Measurements from ENCODE around the gene USF2.

The USF2 gene

GRCh38 chr19:35292421-35293362, 23.9 kb downstream of the USF2 start:
- DNase-seq (ENCODE audit: low read depth) = no peak
- no peak overlapping the region for H3K4me3 ChIP-seq (ENCODE audit: control insufficient read depth, low read depth, low read length)
- TF ChIP-seq, protein P1, sequence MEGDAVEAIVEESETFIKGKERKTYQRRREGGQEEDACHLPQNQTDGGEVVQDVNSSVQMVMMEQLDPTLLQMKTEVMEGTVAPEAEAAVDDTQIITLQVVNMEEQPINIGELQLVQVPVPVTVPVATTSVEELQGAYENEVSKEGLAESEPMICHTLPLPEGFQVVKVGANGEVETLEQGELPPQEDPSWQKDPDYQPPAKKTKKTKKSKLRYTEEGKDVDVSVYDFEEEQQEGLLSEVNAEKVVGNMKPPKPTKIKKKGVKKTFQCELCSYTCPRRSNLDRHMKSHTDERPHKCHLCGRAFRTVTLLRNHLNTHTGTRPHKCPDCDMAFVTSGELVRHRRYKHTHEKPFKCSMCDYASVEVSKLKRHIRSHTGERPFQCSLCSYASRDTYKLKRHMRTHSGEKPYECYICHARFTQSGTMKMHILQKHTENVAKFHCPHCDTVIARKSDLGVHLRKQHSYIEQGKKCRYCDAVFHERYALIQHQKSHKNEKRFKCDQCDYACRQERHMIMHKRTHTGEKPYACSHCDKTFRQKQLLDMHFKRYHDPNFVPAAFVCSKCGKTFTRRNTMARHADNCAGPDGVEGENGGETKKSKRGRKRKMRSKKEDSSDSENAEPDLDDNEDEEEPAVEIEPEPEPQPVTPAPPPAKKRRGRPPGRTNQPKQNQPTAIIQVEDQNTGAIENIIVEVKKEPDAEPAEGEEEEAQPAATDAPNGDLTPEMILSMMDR (IDR thresholded peaks at IDR 0.05; ENCODE audit: control insufficient read depth, insufficient read depth, low read depth, low read length, missing control alignments) = no peak

DNA sequence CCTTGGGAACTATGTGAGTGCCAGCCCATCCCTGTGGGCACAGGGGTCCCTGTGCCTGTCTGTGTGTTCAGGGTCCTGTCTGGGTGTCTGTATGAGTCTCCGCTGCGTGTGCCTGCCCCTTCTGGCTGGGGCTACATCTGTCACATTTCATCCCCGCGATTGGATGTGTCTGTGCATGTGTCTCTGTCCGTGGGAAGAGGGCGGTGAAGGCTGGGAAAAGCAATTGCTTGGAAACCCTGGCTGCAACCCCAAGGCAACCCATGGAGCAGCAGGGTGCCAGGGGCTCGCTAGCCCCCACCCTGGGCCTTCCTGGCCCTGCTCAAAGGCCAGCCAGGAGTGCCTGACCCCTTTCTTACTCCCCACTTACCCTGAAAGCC, 24.6 kb downstream of the USF2 start:
- H3K4me3 ChIP-seq (ENCODE audit: control insufficient read depth, low read depth, low read length) = no peak overlapping the region
- TF ChIP-seq, protein P1 (IDR thresholded peaks at IDR 0.05; ENCODE audit: control insufficient read depth, insufficient read depth, low read depth, low read length, missing control alignments) = no peak
- no peak for DNase-seq (ENCODE audit: low read depth)

- TF ChIP-seq, protein P1 (IDR thresholded peaks at IDR 0.05; ENCODE audit: control insufficient read depth, insufficient read depth, low read depth, low read length, missing control alignments) = no peak
- no peak overlapping the region for H3K4me3 ChIP-seq (ENCODE audit: control insufficient read depth, low read depth, low read length)
- DNase-seq (ENCODE audit: low read depth) = no peak
These were observed 25.0 kb downstream of the USF2 start for GRCh38 chr19:35293808-35294207.

DNA sequence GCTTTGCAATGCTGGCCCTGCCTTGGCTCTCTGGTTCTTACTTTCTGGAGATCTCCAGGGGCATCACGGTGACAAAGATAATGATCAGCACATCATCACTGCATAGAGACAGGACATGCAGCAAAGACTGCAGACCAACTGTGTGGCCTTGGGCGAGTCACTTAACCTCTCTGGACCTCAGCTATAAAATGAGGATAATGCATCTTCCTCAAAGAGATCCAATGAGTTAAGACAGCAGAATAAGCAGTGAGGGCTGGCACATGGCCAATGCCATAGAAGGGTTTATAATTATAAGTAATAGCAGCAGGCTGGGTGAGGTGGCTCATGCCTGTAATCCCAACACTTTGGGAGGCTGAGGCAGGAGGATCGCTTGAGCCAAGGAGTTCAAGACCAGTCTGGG, 25.6 kb downstream of the USF2 start:
- no peak overlapping the region for H3K4me3 ChIP-seq (ENCODE audit: control insufficient read depth, low read depth, low read length)
- TF ChIP-seq, protein P1 (IDR thresholded peaks at IDR 0.05; ENCODE audit: control insufficient read depth, insufficient read depth, low read depth, low read length, missing control alignments) = no peak
- DNase-seq (ENCODE audit: low read depth) = no peak

DNA sequence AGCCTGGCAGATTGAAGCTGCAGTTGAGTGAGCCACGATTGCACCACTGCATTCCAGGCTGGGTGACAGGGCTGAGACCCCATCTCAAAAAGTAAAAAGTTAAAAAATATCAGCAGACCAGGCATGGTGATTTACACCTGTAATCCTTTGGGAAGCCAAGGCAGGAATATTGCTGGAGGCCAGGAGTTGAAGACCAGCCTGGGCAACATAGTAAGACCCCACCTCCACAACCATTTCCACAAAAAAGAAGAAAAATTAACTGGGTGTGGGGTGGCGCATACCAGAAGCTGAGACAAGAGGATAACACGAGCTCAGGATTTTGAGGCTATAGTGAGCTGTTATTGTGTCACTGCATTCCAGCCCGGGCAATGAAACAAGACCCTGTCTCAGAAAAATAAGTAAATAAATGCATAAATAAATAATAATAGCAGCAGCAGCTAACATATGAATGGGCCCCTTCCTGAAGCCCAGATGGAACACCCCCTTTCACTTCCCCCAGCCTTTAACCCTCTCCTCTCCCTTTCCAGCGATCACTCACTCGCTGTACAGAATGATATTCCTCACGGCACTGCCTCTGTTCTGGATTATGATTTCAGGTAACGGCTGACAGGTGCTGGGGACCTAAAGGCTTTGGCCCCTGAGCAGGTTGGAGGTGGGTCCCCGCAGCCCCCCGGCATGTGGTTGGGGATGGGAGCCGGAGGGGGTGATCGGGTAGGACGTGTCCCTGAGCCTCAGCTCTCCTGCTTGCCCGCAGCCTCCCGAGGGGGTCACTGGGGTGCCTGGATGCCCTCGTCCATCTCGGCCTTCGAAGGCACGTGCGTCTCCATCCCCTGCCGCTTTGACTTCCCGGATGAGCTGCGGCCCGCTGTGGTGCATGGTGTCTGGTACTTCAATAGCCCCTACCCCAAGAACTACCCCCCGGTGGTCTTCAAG, 26.4 kb downstream of the USF2 start:
- TF ChIP-seq, protein P1 (IDR thresholded peaks at IDR 0.05; ENCODE audit: control insufficient read depth, insufficient read depth, low read depth, low read length, missing control alignments) = no peak
- DNase-seq (ENCODE audit: low read depth) = no peak
- H3K4me3 ChIP-seq (ENCODE audit: control insufficient read depth, low read depth, low read length) = no peak overlapping the region

- no peak for DNase-seq (ENCODE audit: low read depth)
- H3K4me3 ChIP-seq (ENCODE audit: control insufficient read depth, low read depth, low read length) = no peak overlapping the region
- TF ChIP-seq, protein P1 (IDR thresholded peaks at IDR 0.05; ENCODE audit: control insufficient read depth, insufficient read depth, low read depth, low read length, missing control alignments) = no peak
These were observed 27.2 kb downstream of the USF2 start for GRCh38 chr19:35295792-35296462.
